Endothelial cell of umbilical vein (primary cell): ENCODE measurements around the gene CCDC91. TPM values are rescaled to one million over a fixed set of nuclear protein-coding genes. Genes with fewer than 3 reads are reported as not detected.
A peak's percentile ranks its signal among the peaks of the same experiment; 100 is the strongest.

Experiments used
- BruUV-seq: library from RNA; stranded (reverse); fragments of 400-500 nt; replicated peaks from 2 replicates; lab custom pipeline; 2021; lab: Mats Ljungman, UMichigan
- CTCF ChIA-PET: fragments of 300-600, 350-600 bp; sonication (Branson Sonifier 250); formaldehyde crosslinking; loops from one replicate; lab custom pipeline; 2021; ENCODE audit warnings: antibody characterized with exemption, inconsistent platforms; lab: Charles Lee
- POLR2A ChIA-PET: fragments of 300-600, 350-600 bp; sonication (Branson Sonifier 250); formaldehyde crosslinking; loops from one replicate; lab custom pipeline; 2021; ENCODE audit warnings: antibody characterized with exemption, inconsistent platforms; lab: Charles Lee
- DNase-seq: peaks from one replicate; pipeline ENCODE4 v3.0.0-alpha.2; 2011; ENCODE audit warnings: low read depth, low spot score
- FAIRE-seq: peaks from 2 replicates; lab custom pipeline; 2011; peaks lifted over from hg19 to GRCh38; lab: Jason Lieb, UNC
- H2AFZ ChIP-seq: 2 replicates; pipeline ENCODE4 v1.6.0; 2012; ENCODE audit warnings: low read depth, low read length, control low read depth, inconsistent platforms
- H3K27ac ChIP-seq: 2 replicates; pipeline ENCODE4 v1.5.1; 2011; ENCODE audit warnings: low read depth, mild to moderate bottlenecking, control low read depth, low read length, moderate library complexity; ENCODE audit not compliant: insufficient read depth
- H3K27me3 ChIP-seq, 2 experiments: 2 replicates each; pipeline versions ENCODE4 v1.6.0 to v1.6.1; 2011; ENCODE audit warnings: low read length in 2 of 2, mixed read lengths in 1 of 2; ENCODE audit not compliant: control insufficient read depth in 2 of 2, insufficient read depth in 2 of 2
- H3K36me3 ChIP-seq, 2 experiments: 2 replicates in 1 of 2; 3 replicates in 1 of 2; pipeline ENCODE4 v1.5.1; 2011; ENCODE audit warnings: low read length in 2 of 2, mild to moderate bottlenecking in 1 of 2, moderate library complexity in 1 of 2; ENCODE audit not compliant: control insufficient read depth in 2 of 2, insufficient read depth in 2 of 2; ENCODE audit errors: extremely low read depth in 1 of 2
- H3K4me1 ChIP-seq: 3 replicates; pipeline ENCODE4 v1.5.1; 2011; ENCODE audit warnings: mild to moderate bottlenecking, low read length; ENCODE audit not compliant: control insufficient read depth, insufficient read depth; ENCODE audit errors: extremely low read depth
- H3K4me2 ChIP-seq: 2 replicates; pipeline ENCODE4 v1.6.1; 2011; ENCODE audit warnings: low read length, control low read depth, mixed read lengths; ENCODE audit not compliant: insufficient read depth
- H3K4me3 ChIP-seq, 3 experiments: fragments of 200-600 bp in 1 of 3; sonication (generic), shearing (Covaris generic) in 1 of 3; replicated peaks in 1 of 3; 2 replicates each; pipeline ENCODE4 v1.5.1; 2011 to 2016; ENCODE audit warnings: control low read depth in 3 of 3, low read length in 3 of 3, mild to moderate bottlenecking in 2 of 3, inconsistent platforms in 1 of 3, low read depth in 1 of 3, moderate library complexity in 1 of 3; ENCODE audit not compliant: insufficient read depth in 1 of 3
- H3K79me2 ChIP-seq: 2 replicates; pipeline ENCODE4 v1.6.0; 2012; ENCODE audit warnings: low read length, inconsistent platforms; ENCODE audit not compliant: control insufficient read depth, insufficient read depth
- H3K9ac ChIP-seq: replicated peaks from 2 replicates; pipeline ENCODE3; 2011; ENCODE audit warnings: low read length, control low read depth; ENCODE audit not compliant: insufficient read depth; ENCODE audit errors: extremely low read depth
- H3K9me1 ChIP-seq: replicated peaks from 3 replicates; pipeline ENCODE4 v1.6.0; 2011; ENCODE audit warnings: mild to moderate bottlenecking, low read length; ENCODE audit not compliant: control insufficient read depth, insufficient read depth; ENCODE audit errors: extremely low read depth
- H3K9me3 ChIP-seq: replicated peaks from 2 replicates; pipeline ENCODE4 v1.5.1; 2012; ENCODE audit warnings: low read length, inconsistent platforms; ENCODE audit not compliant: control insufficient read depth, insufficient read depth
- H4K20me1 ChIP-seq: replicated peaks from 2 replicates; pipeline ENCODE3; 2011; ENCODE audit warnings: mild to moderate bottlenecking, low read length; ENCODE audit not compliant: control insufficient read depth, insufficient read depth; ENCODE audit errors: extremely low read depth
- EZH2 ChIP-seq: IDR thresholded peaks from 2 replicates; pipeline ENCODE4 v1.6.1; 2012; ENCODE audit warnings: borderline replicate concordance, low read depth, mild to moderate bottlenecking, moderate library complexity, low read length, inconsistent platforms; ENCODE audit not compliant: severe bottlenecking
- FOS ChIP-seq: IDR thresholded peaks from 2 replicates; pipeline ENCODE4 v1.6.1; 2011; ENCODE audit warnings: mild to moderate bottlenecking, low read length, moderate library complexity, borderline replicate concordance; ENCODE audit not compliant: insufficient read depth
- GATA2 ChIP-seq: IDR thresholded peaks from 2 replicates; pipeline ENCODE4 v1.7.0; 2011; ENCODE audit warnings: low read depth, mild to moderate bottlenecking, moderate library complexity, mixed read lengths, low read length; ENCODE audit not compliant: insufficient read length, insufficient read depth
- JUN ChIP-seq: IDR thresholded peaks from 2 replicates; pipeline ENCODE4 v1.6.1; 2011; ENCODE audit warnings: borderline replicate concordance, low read depth; ENCODE audit not compliant: insufficient read length, insufficient read depth
- MYC ChIP-seq: IDR thresholded peaks from one replicate; pipeline ENCODE4 v1.6.1; 2011; ENCODE audit warnings: mild to moderate bottlenecking, low read depth, low read length
- POLR2A ChIP-seq: IDR thresholded peaks from 2 replicates; pipeline ENCODE4 v1.6.1; 2012; ENCODE audit warnings: low read depth, mild to moderate bottlenecking, control low read depth, low read length
- POLR2AphosphoS5 ChIP-seq: IDR thresholded peaks from 2 replicates; pipeline ENCODE4 v1.6.1; 2012; ENCODE audit warnings: low read depth, mild to moderate bottlenecking, control low read depth, low read length, moderate library complexity; ENCODE audit not compliant: insufficient read depth
- dilution Hi-C: fragments of 300-500 bp; cut with MboI; formaldehyde crosslinking; loops from one replicate; pipeline ENCODE4 v1.15.0; 2019; ENCODE audit warnings: low sequenced_read_pairs; ENCODE audit not compliant: extremely low pct_ligation_motif_present
- intact Hi-C: fragments of 100-400 bp; cut with micrococcal nuclease; formaldehyde crosslinking; loops from one replicate; pipeline ENCODE4 v1.10.0; 2022
- polyA plus RNA-seq, 4 experiments: library from polyadenylated mRNA; depleted of rRNA in 3 of 4; stranded (reverse) in 3 of 4; unstranded in 1 of 4; fragments of >200 nt; gene quantifications; 2 replicates each; pipeline versions ENCODE4 v1.2.1 to v1.2.3, GENCODE V29; 2011 to 2012; ENCODE audit warnings: missing spikeins in 1 of 4
- total RNA-seq: library from RNA; stranded (reverse); gene quantifications from 2 replicates; pipeline ENCODE4 v1.2.3, GENCODE V29; 2021
- TF ChIP-seq, protein P1 (sequence below), 2 donors: IDR thresholded peaks; 1 replicate in 1 of 2; 2 replicates in 1 of 2; pipeline ENCODE4 v1.5.1; 2011; ENCODE audit warnings: low read length in 2 of 2, mild to moderate bottlenecking in 2 of 2, moderate library complexity in 2 of 2, control low read depth in 1 of 2, inconsistent platforms in 1 of 2, low read depth in 1 of 2; ENCODE audit not compliant: insufficient read depth in 1 of 2; ENCODE audit errors: extremely low read depth in 1 of 2
- TF ChIP-seq, protein P2 (sequence below): IDR thresholded peaks from 2 replicates; pipeline ENCODE4 v1.6.1; 2011; ENCODE audit not compliant: insufficient read depth, insufficient read length

Gene CCDC91
- total and polyA plus RNA-seq, 2 donors (not counting 3 experiments of a cell fraction or from before 2014, with no cell fraction given), result 3.8 to 10.5 TPM

DNA sequence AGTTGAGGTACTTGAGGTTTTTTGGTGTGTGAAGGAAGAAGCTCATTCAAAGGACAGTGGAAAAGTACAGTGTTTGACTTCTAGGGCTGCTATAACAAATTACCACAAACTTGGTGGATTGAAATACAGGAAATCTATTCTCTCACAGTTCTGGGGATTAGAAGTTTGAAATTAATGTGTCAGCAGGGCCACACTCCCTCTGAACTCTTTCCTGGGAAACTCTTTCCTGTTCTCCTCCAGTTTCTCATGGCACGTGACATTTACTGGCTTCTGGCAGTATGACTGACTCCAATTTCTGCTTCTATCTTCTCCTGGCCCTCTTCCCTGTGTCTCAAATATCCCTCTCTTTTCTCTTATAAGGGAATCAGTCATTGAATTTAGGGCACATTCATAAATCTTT is 160.2 kb downstream of the CCDC91 start:
- H3K36me3 ChIP-seq, result no peaks in the 10 kb centered on the region
- H3K4me2 ChIP-seq, result no peak overlapping the region
- H3K4me3 ChIP-seq, result no peak overlapping the region
- ChIA-PET POLR2A (no interaction called here), CTCF (no interaction called here)
- H3K79me2 ChIP-seq, result no peaks in the 10 kb centered on the region
- H3K4me1 ChIP-seq, result no peaks in the 10 kb centered on the region
- H3K9me1 ChIP-seq, result no peaks in the 10 kb centered on the region
- no peak overlapping the region for H3K27ac ChIP-seq
- H3K9me3 ChIP-seq, result no peaks in the 10 kb centered on the region
- no TSS peak for BruUV-seq
- H2AFZ ChIP-seq, result no peak overlapping the region
- H4K20me1 ChIP-seq, result no peaks in the 10 kb centered on the region
- no peak overlapping the region for H3K9ac ChIP-seq
- no peak for TF ChIP-seq POLR2AphosphoS5
- TF ChIP-seq, protein P1, sequence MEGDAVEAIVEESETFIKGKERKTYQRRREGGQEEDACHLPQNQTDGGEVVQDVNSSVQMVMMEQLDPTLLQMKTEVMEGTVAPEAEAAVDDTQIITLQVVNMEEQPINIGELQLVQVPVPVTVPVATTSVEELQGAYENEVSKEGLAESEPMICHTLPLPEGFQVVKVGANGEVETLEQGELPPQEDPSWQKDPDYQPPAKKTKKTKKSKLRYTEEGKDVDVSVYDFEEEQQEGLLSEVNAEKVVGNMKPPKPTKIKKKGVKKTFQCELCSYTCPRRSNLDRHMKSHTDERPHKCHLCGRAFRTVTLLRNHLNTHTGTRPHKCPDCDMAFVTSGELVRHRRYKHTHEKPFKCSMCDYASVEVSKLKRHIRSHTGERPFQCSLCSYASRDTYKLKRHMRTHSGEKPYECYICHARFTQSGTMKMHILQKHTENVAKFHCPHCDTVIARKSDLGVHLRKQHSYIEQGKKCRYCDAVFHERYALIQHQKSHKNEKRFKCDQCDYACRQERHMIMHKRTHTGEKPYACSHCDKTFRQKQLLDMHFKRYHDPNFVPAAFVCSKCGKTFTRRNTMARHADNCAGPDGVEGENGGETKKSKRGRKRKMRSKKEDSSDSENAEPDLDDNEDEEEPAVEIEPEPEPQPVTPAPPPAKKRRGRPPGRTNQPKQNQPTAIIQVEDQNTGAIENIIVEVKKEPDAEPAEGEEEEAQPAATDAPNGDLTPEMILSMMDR (IDR thresholded peaks at IDR 0.05; ENCODE audit: extremely low read depth in 1 of 2, insufficient read depth in 1 of 2, low read depth in 1 of 2, low read length in 2 of 2), result no peak
- no peak for TF ChIP-seq GATA2
- TF ChIP-seq, protein P2, sequence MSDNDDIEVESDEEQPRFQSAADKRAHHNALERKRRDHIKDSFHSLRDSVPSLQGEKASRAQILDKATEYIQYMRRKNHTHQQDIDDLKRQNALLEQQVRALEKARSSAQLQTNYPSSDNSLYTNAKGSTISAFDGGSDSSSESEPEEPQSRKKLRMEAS, result no peak
- TF ChIP-seq POLR2A, result no peak
- TF ChIP-seq FOS, result no peak
- no peak for TF ChIP-seq EZH2
- TF ChIP-seq JUN, result no peak
- no peak for TF ChIP-seq MYC
- dilution Hi-C loops (no loop called here), intact Hi-C loops (no loop called here)
- DNase-seq (no peak), FAIRE-seq (peak; percentile 15)
- H3K27me3 ChIP-seq, result no peaks in the 10 kb centered on the region
